Panc1 (cell line): Measurements from ENCODE around the gene ETNK1. TPM values are rescaled to one million over a fixed set of nuclear protein-coding genes. Genes with fewer than 3 reads are reported as not detected.

Experiments
- ATAC-seq: fragments of 200-7000 bp; cut with Tn5 transposase; 2 replicates; pipeline ENCODE4 v1.9.1; 2020; ENCODE audit warnings: mild to moderate bottlenecking, moderate library complexity
- BruUV-seq: library from RNA; stranded (reverse); fragments of 400-500 nt; replicated peaks from 2 replicates; lab custom pipeline; 2021; lab: Mats Ljungman, UMichigan
- CTCF ChIA-PET: fragments of 300-600 bp; sonication (Branson Sonifier 250); formaldehyde crosslinking; loops from one replicate; lab custom pipeline; 2022; ENCODE audit warnings: antibody characterized with exemption; lab: Charles Lee
- POLR2A ChIA-PET: fragments of 300-600 bp; sonication (Branson Sonifier 250); formaldehyde crosslinking; loops from one replicate; lab custom pipeline; 2022; ENCODE audit warnings: antibody characterized with exemption; lab: Charles Lee
- DNase-seq: peaks from one replicate; pipeline ENCODE4 v3.0.0-alpha.2; 2010; ENCODE audit warnings: low read depth, low spot score
- H3K27ac ChIP-seq: 2 replicates; pipeline ENCODE4 v1.5.1; 2011; ENCODE audit warnings: mild to moderate bottlenecking, low read length, inconsistent platforms
- H3K27me3 ChIP-seq: fragments of 200-500 bp; sonication (Bioruptor generic); 2 replicates; pipeline ENCODE4 v1.6.0; 2014; ENCODE audit warnings: low read length, inconsistent platforms; ENCODE audit not compliant: control insufficient read depth, insufficient read depth
- H3K36me3 ChIP-seq: fragments of 200-500 bp; sonication (Bioruptor generic); 2 replicates; pipeline ENCODE4 v1.5.1; 2014; ENCODE audit warnings: inconsistent platforms, mild to moderate bottlenecking, low read length, moderate library complexity; ENCODE audit not compliant: control insufficient read depth, insufficient read depth
- H3K4me1 ChIP-seq: 2 replicates; pipeline ENCODE4 v1.5.1; 2011; ENCODE audit warnings: inconsistent platforms, mild to moderate bottlenecking, low read length, moderate library complexity; ENCODE audit not compliant: control insufficient read depth, insufficient read depth
- H3K4me3 ChIP-seq, 2 experiments: 2 replicates each; pipeline ENCODE4 v1.5.1; 2011 to 2012; ENCODE audit warnings: low read depth in 2 of 2, low read length in 2 of 2, mild to moderate bottlenecking in 2 of 2, inconsistent platforms in 1 of 2, moderate library complexity in 1 of 2
- H3K9me3 ChIP-seq: fragments of 200-500 bp; sonication (Bioruptor generic); 2 replicates; pipeline ENCODE4 v1.5.1; 2014; ENCODE audit warnings: low read depth, mild to moderate bottlenecking, inconsistent platforms, low read length, moderate library complexity; ENCODE audit not compliant: control insufficient read depth, insufficient read depth
- CTCF ChIP-seq: fragments of 450-650 bp; IDR thresholded peaks from 2 replicates; pipeline ENCODE4 v1.5.1; 2017; ENCODE audit warnings: mild to moderate bottlenecking
- POLR2AphosphoS5 ChIP-seq: IDR thresholded peaks from 2 replicates; pipeline ENCODE4 v1.6.1; 2012; ENCODE audit warnings: mild to moderate bottlenecking, low read depth, low read length, moderate library complexity
- REST ChIP-seq, 2 experiments: IDR thresholded peaks; 2 replicates each; pipeline ENCODE4 v1.6.1; 2011 to 2012; ENCODE audit warnings: low read depth in 2 of 2, control low read depth in 1 of 2, low read length in 1 of 2, mild to moderate bottlenecking in 1 of 2, moderate library complexity in 1 of 2; ENCODE audit not compliant: insufficient read depth in 1 of 2
- SIN3A ChIP-seq: IDR thresholded peaks from 2 replicates; pipeline ENCODE4 v1.6.1; 2012; ENCODE audit warnings: low read depth, mild to moderate bottlenecking, low read length, moderate library complexity, borderline replicate concordance; ENCODE audit not compliant: insufficient read depth
- TCF7L2 ChIP-seq: IDR thresholded peaks from 2 replicates; pipeline ENCODE4 v1.6.1; 2011; ENCODE audit warnings: mild to moderate bottlenecking, low read depth, low read length, inconsistent platforms
- in situ Hi-C: cut with HindIII; loops from 2 replicates; pipeline ENCODE4 v1.10.0; 2016; ENCODE audit warnings: low sequenced_read_pairs, low pct_unique_long_range_greater_than_20kb
- intact Hi-C: fragments of 100-400 bp; cut with micrococcal nuclease; formaldehyde crosslinking; loops from one replicate; pipeline ENCODE4 v1.10.0; 2022; ENCODE audit not compliant: unreplicated experiment
- total RNA-seq: library from RNA; stranded (reverse); gene quantifications from one replicate; pipeline ENCODE4 v1.2.1, GENCODE V29; 2021; ENCODE audit not compliant: unreplicated experiment

Gene ETNK1
- total RNA-seq, 1 experiment from 2014 or later: 43.1 TPM

DNA sequence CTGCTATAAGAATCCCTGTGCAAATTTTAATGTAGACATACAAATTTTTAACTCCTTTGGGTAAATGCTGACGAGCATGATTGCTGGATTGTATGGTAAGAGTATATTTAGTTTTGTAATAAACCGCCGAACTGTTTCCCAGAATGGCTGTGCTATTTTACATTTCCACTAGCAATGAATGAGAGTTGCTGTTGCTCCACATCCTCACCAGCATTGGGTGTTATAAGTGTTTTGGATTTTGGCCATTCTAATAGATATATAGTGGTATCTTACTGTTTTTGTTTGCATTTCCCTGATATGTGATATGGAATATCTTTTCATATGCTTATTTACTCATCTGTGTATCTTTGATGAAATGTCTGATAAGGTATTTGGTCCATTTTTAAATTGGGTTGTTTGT is 23.7 kb downstream of the ETNK1 start:
- Histone ChIP-seq H3K27ac (no peak overlapping the region), H3K27me3 (no peaks in the 10 kb centered on the region), H3K4me3 (no peak overlapping the region), H3K4me1 (no peaks in the 10 kb centered on the region), H3K36me3 (no peaks in the 10 kb centered on the region), H3K9me3 (no peaks in the 10 kb centered on the region)
- POLR2A ChIA-PET: no interaction called here
- ATAC-seq (no peak), DNase-seq (no peak)
- no TSS peak for BruUV-seq
- no peak for TF ChIP-seq POLR2AphosphoS5
- TF ChIP-seq REST (IDR thresholded peaks at IDR 0.05; ENCODE audit: insufficient read depth in 1 of 2, low read depth in 2 of 2, low read length in 1 of 2): no peak
- TF ChIP-seq SIN3A: no peak
- TF ChIP-seq TCF7L2: no peak
- no peak for TF ChIP-seq CTCF
- CTCF ChIA-PET: no interaction called here
- intact Hi-C loops (no loop called here), in situ Hi-C loops (no loop called here)

GRCh38 chr12:22653075-22653474 is 28.1 kb downstream of the ETNK1 start:
- Histone ChIP-seq H3K27ac (no peak overlapping the region), H3K9me3 (no peaks in the 10 kb centered on the region), H3K4me1 (no peaks in the 10 kb centered on the region), H3K4me3 (no peak overlapping the region), H3K27me3 (no peaks in the 10 kb centered on the region), H3K36me3 (no peaks in the 10 kb centered on the region; the same call in 1 of the 2 replicates)
- intact Hi-C loops: no loop called here
- ChIA-PET POLR2A (no interaction called here), CTCF (no interaction called here)
- DNase-seq (no peak), ATAC-seq (no peak)
- in situ Hi-C loops: no loop called here
- BruUV-seq: no TSS peak
- TF ChIP-seq TCF7L2: no peak
- TF ChIP-seq SIN3A: no peak
- TF ChIP-seq CTCF: no peak
